Caco-2 (cell line): ENCODE measurements around the gene KRT71. TPM values are rescaled to one million over a fixed set of nuclear protein-coding genes. Genes with fewer than 3 reads are reported as not detected.

Experiments used
- BruUV-seq: library from RNA; stranded (reverse); fragments of 400-500 nt; replicated peaks from 2 replicates; lab custom pipeline; 2021; lab: Mats Ljungman, UMichigan
- CTCF ChIA-PET: fragments of 300-600 bp; sonication (Branson Sonifier 250); formaldehyde crosslinking; loops from one replicate; lab custom pipeline; 2022; ENCODE audit warnings: antibody characterized with exemption; lab: Charles Lee
- POLR2A ChIA-PET: fragments of 300-600 bp; sonication (Branson Sonifier 250); formaldehyde crosslinking; loops from one replicate; lab custom pipeline; 2022; ENCODE audit warnings: antibody characterized with exemption; lab: Charles Lee
- DNase-seq, 2 experiments: peaks; one replicate each; pipeline versions ENCODE4 v3.0.0 to v3.0.0-alpha.2; 2020 to 2022
- H3K27me3 ChIP-seq: replicated peaks from 2 replicates; pipeline ENCODE4 v1.6.0; 2011; ENCODE audit warnings: low read length; ENCODE audit not compliant: control insufficient read depth, insufficient read depth
- H3K36me3 ChIP-seq: 2 replicates; pipeline ENCODE4 v1.5.1; 2011; ENCODE audit warnings: low read length; ENCODE audit not compliant: control insufficient read depth, insufficient read depth
- H3K4me1 ChIP-seq: fragments of 250-450 bp; sonication (Bioruptor Pico); 2 replicates; pipeline ENCODE4 v1.5.1; 2020; ENCODE audit warnings: mild to moderate bottlenecking
- H3K4me3 ChIP-seq: 2 replicates; pipeline ENCODE4 v1.5.1; 2011; ENCODE audit warnings: low read depth, mild to moderate bottlenecking, control low read depth, low read length
- H3K9me3 ChIP-seq: fragments of 250-450 bp; sonication (Bioruptor Pico); 2 replicates; pipeline ENCODE4 v1.5.1; 2020; ENCODE audit warnings: mild to moderate bottlenecking, moderate library complexity
- H3K27ac Mint-ChIP-seq: one replicate; pipeline ENCODE4 v1.8.0; 2022; ENCODE audit warnings: mixed read lengths; ENCODE audit not compliant: unreplicated experiment
- H3K27me3 Mint-ChIP-seq: one replicate; pipeline ENCODE4 v1.8.0; 2022; ENCODE audit warnings: mixed read lengths; ENCODE audit not compliant: insufficient read depth, unreplicated experiment
- H3K36me3 Mint-ChIP-seq: one replicate; pipeline ENCODE4 v1.8.0; 2022; ENCODE audit warnings: mild to moderate bottlenecking, mixed read lengths; ENCODE audit not compliant: insufficient read depth, unreplicated experiment
- H3K4me1 Mint-ChIP-seq: one replicate; pipeline ENCODE4 v1.8.0; 2022; ENCODE audit warnings: low read depth, mixed read lengths; ENCODE audit not compliant: unreplicated experiment
- H3K4me3 Mint-ChIP-seq: one replicate; pipeline ENCODE4 v1.8.0; 2022; ENCODE audit warnings: mild to moderate bottlenecking, moderate library complexity, mixed read lengths; ENCODE audit not compliant: unreplicated experiment
- H3K9me3 Mint-ChIP-seq: one replicate; pipeline ENCODE4 v1.8.0; 2022; ENCODE audit warnings: mixed read lengths; ENCODE audit not compliant: unreplicated experiment
- CTCF ChIP-seq, 2 experiments: fragments of 200-600 bp in 1 of 2; IDR thresholded peaks; 1 replicate in 1 of 2; 2 replicates in 1 of 2; pipeline versions ENCODE4 v1.5.1 to v1.8.0; 2011 to 2022; ENCODE audit warnings: antibody characterized with exemption in 1 of 2, control low read depth in 1 of 2, inconsistent platforms in 1 of 2, low read depth in 1 of 2, low read length in 1 of 2, mild to moderate bottlenecking in 1 of 2, moderate library complexity in 1 of 2; ENCODE audit not compliant: insufficient read depth in 1 of 2, severe bottlenecking in 1 of 2, unreplicated experiment in 1 of 2
- intact Hi-C: fragments of 100-400 bp; cut with micrococcal nuclease; formaldehyde crosslinking; loops from one replicate; pipeline ENCODE4 v1.10.0; 2022; ENCODE audit not compliant: unreplicated experiment
- total RNA-seq: library from RNA; stranded (reverse); gene quantifications from 2 replicates; pipeline ENCODE4 v1.2.3, GENCODE V29; 2022

The KRT71 gene
- total RNA-seq, 1 experiment from 2014 or later, result 1.2 TPM

GRCh38 chr12:52525661-52526499 lies 27.1 kb downstream of the KRT71 start:
- Mint-ChIP-seq H3K4me1 (no peaks in the 10 kb centered on the region), H3K9me3 (no peaks in the 10 kb centered on the region), H3K27ac (no peak overlapping the region), H3K27me3 (no peaks in the 10 kb centered on the region), H3K36me3 (no peaks in the 10 kb centered on the region), H3K4me3 (no peak overlapping the region)
- intact Hi-C loops, result no loop called here
- no peaks in the 10 kb centered on the region for H3K9me3 ChIP-seq
- DNase-seq, result peak in 1 of 2 experiments; percentile 17
- H3K4me3 ChIP-seq, result no peak overlapping the region
- ChIA-PET POLR2A (no interaction called here), CTCF (no interaction called here)
- H3K27me3 ChIP-seq, result no peaks in the 10 kb centered on the region
- H3K36me3 ChIP-seq, result no peaks in the 10 kb centered on the region
- no TSS peak for BruUV-seq
- peaks cover 17% of the 10 kb centered on the region for H3K4me1 ChIP-seq
- no peak for TF ChIP-seq CTCF (IDR thresholded peaks at IDR 0.05; ENCODE audit: insufficient read depth in 1 of 2, low read depth in 1 of 2, low read length in 1 of 2, severe bottlenecking in 1 of 2, unreplicated experiment in 1 of 2)

GRCh38 chr12:52524898-52525591 lies 27.9 kb downstream of the KRT71 start:
- Mint-ChIP-seq H3K27me3 (no peaks in the 10 kb centered on the region), H3K36me3 (no peaks in the 10 kb centered on the region), H3K4me3 (no peak overlapping the region), H3K4me1 (no peaks in the 10 kb centered on the region), H3K27ac (no peak overlapping the region), H3K9me3 (no peaks in the 10 kb centered on the region)
- POLR2A ChIA-PET, result no interaction called here
- H3K9me3 ChIP-seq, result no peaks in the 10 kb centered on the region
- intact Hi-C loops, result no loop called here
- BruUV-seq, result no TSS peak
- no peaks in the 10 kb centered on the region for H3K27me3 ChIP-seq
- H3K4me3 ChIP-seq, result no peak overlapping the region
- CTCF ChIA-PET, result no interaction called here
- H3K36me3 ChIP-seq, result no peaks in the 10 kb centered on the region
- H3K4me1 ChIP-seq, result peaks cover 19% of the 10 kb centered on the region
- no peak for DNase-seq
- no peak for TF ChIP-seq CTCF (IDR thresholded peaks at IDR 0.05; ENCODE audit: insufficient read depth in 1 of 2, low read depth in 1 of 2, low read length in 1 of 2, severe bottlenecking in 1 of 2, unreplicated experiment in 1 of 2)

GRCh38 chr12:52524241-52524897 lies 28.6 kb downstream of the KRT71 start:
- Histone ChIP-seq H3K4me3 (no peak overlapping the region), H3K27me3 (no peaks in the 10 kb centered on the region), H3K9me3 (no peaks in the 10 kb centered on the region), H3K36me3 (no peaks in the 10 kb centered on the region), H3K4me1 (peaks cover 19% of the 10 kb centered on the region)
- DNase-seq, result no peak
- no peaks in the 10 kb centered on the region for H3K36me3 Mint-ChIP-seq
- H3K27me3 Mint-ChIP-seq, result no peaks in the 10 kb centered on the region
- H3K9me3 Mint-ChIP-seq, result no peaks in the 10 kb centered on the region
- BruUV-seq, result no TSS peak
- TF ChIP-seq CTCF (IDR thresholded peaks at IDR 0.05; ENCODE audit: insufficient read depth in 1 of 2, low read depth in 1 of 2, low read length in 1 of 2, severe bottlenecking in 1 of 2, unreplicated experiment in 1 of 2), result no peak
- intact Hi-C loops, result no loop called here
- POLR2A ChIA-PET, result no interaction called here
- no peaks in the 10 kb centered on the region for H3K4me1 Mint-ChIP-seq
- no peak overlapping the region for H3K27ac Mint-ChIP-seq
- CTCF ChIA-PET, result no interaction called here
- no peak overlapping the region for H3K4me3 Mint-ChIP-seq
